G401 (cell line): ENCODE measurements around the gene CCDC141. TPM values are rescaled to one million over a fixed set of nuclear protein-coding genes. Genes with fewer than 3 reads are reported as not detected.

ENCODE experiments used
- total RNA-seq: library from RNA; depleted of rRNA; stranded (reverse); fragments of >200 nt; shearing (Covaris generic); gene quantifications from 2 replicates; pipeline ENCODE4 v1.2.3, GENCODE V29; 2014; rRNA removed

The CCDC141 gene
- total RNA-seq, 1 experiment from 2014 or later = 0.20 TPM

Other genes with a start within 250 kb of the CCDC141 start
- 0.74 and 0.88 TPM in 2 replicates for gene TTN, start 242.7 kb downstream of the CCDC141 start, total RNA-seq
- 1.9 and 3.9 TPM in 2 replicates for gene SESTD1, start 214.7 kb upstream of the CCDC141 start, total RNA-seq